Tibial nerve (tissue), 4 donors: ENCODE results near the gene CBARP. TPM values are rescaled to one million over a fixed set of nuclear protein-coding genes. Genes with fewer than 3 reads are reported as not detected.

ENCODE experiments used
- DNase-seq, 2 donors: peaks; one replicate each; pipeline ENCODE4 v3.0.0-alpha.2; 2019; ENCODE audit warnings: low spot score in 2 of 2
- H3K27ac ChIP-seq, 4 donors: fragments of 200-600 bp; sonication (generic) in 3 of 4; one replicate each; pipeline ENCODE4 v1.5.1; 2017 to 2019; ENCODE audit warnings: mild to moderate bottlenecking in 1 of 4
- H3K27me3 ChIP-seq, 2 donors: fragments of 200-600 bp; sonication (generic) in 1 of 2; one replicate each; pipeline versions ENCODE4 v1.5.1 to v1.6.0; 2017 to 2019
- H3K36me3 ChIP-seq, 3 donors: fragments of 200-600 bp; sonication (generic); one replicate each; pipeline ENCODE4 v1.5.1; 2018 to 2019
- H3K4me1 ChIP-seq, 4 donors: fragments of 200-600 bp; sonication (generic) in 3 of 4; one replicate each; pipeline ENCODE4 v1.5.1; 2017 to 2019
- H3K4me3 ChIP-seq, 4 donors: fragments of 200-600 bp; sonication (generic) in 3 of 4; one replicate each; pipeline ENCODE4 v1.5.1; 2017 to 2019; ENCODE audit warnings: mild to moderate bottlenecking in 1 of 4, moderate library complexity in 1 of 4
- H3K9me3 ChIP-seq, 4 donors: fragments of 200-600 bp; sonication (generic) in 3 of 4; one replicate each; pipeline ENCODE4 v1.5.1; 2017 to 2019
- EP300 ChIP-seq, 2 donors: sonication (generic); formaldehyde crosslinking; IDR thresholded peaks; one replicate each; pipeline ENCODE4 v1.6.1; 2017; ENCODE audit warnings: antibody characterized with exemption in 2 of 2, mild to moderate bottlenecking in 1 of 2
- POLR2A ChIP-seq, 2 donors: fragments of 450-650 bp; IDR thresholded peaks; one replicate each; pipeline ENCODE4 v1.6.1; 2017; ENCODE audit warnings: antibody characterized with exemption in 2 of 2, mild to moderate bottlenecking in 2 of 2, moderate library complexity in 2 of 2
- WGBS, 2 donors: methylation state at CpG; one replicate each; pipeline ENCODE4 v1.1.5; 2018; 5-methylcytosine and 5-hydroxymethylcytosine counted together
- total RNA-seq, 4 donors: library from RNA; depleted of rRNA; stranded (reverse); fragments of >200 nt; gene quantifications; one replicate each; pipeline ENCODE4 v1.1.0, GENCODE V29; 2016
- TF ChIP-seq, protein P1 (sequence below), 5 experiments: fragments of 200-600 bp in 3 of 5; fragments of 450-650 bp in 2 of 5; sonication (generic) in 3 of 5; IDR thresholded peaks; one replicate each; pipeline ENCODE4 v1.5.1; 2016 to 2019; ENCODE audit warnings: antibody characterized with exemption in 5 of 5, mild to moderate bottlenecking in 3 of 5, moderate library complexity in 2 of 5

CBARP gene
- total RNA-seq, 4 donors from 2014 or later: 0.22 to 3.9 (median 1.4) TPM

DNA sequence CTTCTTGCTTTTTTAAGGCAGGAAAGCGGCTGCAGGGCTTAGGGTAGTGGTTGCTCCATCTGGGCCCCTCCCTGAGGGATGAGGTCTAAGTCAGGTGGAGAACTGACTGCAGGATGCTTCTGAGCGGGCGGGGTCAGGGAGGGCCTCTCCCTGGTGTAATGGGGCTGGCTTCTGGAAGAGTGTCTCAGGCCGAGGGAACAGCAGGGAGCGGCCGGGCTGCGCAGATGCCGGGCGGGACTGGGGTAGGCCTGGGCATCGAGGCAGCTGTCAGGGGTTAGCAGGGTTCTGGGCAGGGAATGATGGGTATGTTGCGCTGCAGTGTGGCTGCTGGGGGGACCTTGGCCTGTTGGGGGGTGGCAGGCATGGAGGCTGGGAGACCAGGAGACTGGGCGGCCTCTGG, 40.3 kb upstream of the CBARP start:
- Histone ChIP-seq H3K9me3 (no peaks in the 10 kb centered on the region), H3K27me3 (peaks cover 0 to 6% of the 10 kb centered on the region in 2 donors), H3K4me1 (peaks cover 0 to 37% (median 29%) of the 10 kb centered on the region in 4 donors), H3K36me3 (peaks cover 4 to 46% (median 21%) of the 10 kb centered on the region in 3 donors), H3K4me3 (no peak overlapping the region), H3K27ac (no peak overlapping the region)
- TF ChIP-seq EP300 (IDR thresholded peaks at IDR 0.05) (no peak), POLR2A (IDR thresholded peaks at IDR 0.05) (no peak)
- TF ChIP-seq, protein P1, sequence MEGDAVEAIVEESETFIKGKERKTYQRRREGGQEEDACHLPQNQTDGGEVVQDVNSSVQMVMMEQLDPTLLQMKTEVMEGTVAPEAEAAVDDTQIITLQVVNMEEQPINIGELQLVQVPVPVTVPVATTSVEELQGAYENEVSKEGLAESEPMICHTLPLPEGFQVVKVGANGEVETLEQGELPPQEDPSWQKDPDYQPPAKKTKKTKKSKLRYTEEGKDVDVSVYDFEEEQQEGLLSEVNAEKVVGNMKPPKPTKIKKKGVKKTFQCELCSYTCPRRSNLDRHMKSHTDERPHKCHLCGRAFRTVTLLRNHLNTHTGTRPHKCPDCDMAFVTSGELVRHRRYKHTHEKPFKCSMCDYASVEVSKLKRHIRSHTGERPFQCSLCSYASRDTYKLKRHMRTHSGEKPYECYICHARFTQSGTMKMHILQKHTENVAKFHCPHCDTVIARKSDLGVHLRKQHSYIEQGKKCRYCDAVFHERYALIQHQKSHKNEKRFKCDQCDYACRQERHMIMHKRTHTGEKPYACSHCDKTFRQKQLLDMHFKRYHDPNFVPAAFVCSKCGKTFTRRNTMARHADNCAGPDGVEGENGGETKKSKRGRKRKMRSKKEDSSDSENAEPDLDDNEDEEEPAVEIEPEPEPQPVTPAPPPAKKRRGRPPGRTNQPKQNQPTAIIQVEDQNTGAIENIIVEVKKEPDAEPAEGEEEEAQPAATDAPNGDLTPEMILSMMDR (IDR thresholded peaks at IDR 0.05): no peak
- DNase-seq: no peak
- 86 to 93% methylated on average over 12 of the region's 12 CpGs for WGBS, 2 donors

DNA sequence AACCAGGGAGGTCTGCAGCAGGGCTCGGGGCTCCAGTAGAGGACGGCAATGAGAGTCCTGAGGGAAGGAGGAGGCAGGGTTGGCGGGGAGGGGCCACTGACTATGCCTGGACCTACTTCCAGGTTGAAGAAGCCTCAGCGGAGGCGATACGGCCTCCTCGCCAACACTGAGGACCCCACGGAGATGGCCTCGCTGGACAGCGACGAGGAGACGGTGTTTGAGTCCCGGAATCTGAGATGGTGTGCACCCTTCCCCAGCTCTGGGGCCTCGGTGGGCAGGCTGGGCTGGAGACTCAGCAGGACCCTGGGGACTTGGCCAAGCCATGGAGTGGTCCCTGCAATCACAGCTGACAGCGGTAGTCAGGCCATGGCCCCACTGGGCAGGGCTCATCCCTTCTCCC, 39.3 kb upstream of the CBARP start:
- Histone ChIP-seq H3K9me3 (no peaks in the 10 kb centered on the region), H3K27me3 (no peaks in the 10 kb centered on the region), H3K4me3 (no peak overlapping the region), H3K36me3 (peaks cover 6 to 56% (median 31%) of the 10 kb centered on the region in 3 donors), H3K27ac (peak overlapping the region in 1 of 4 donors; percentile 99), H3K4me1 (peaks cover 0 to 47% (median 37%) of the 10 kb centered on the region in 4 donors)
- TF ChIP-seq EP300 (IDR thresholded peaks at IDR 0.05): no peak
- TF ChIP-seq POLR2A (IDR thresholded peaks at IDR 0.05): no peak
- TF ChIP-seq, protein P1 (IDR thresholded peaks at IDR 0.05): no peak
- DNase-seq: no peak
- 88 to 91% methylated on average over 15 of the region's 15 CpGs for WGBS, 2 donors

DNA sequence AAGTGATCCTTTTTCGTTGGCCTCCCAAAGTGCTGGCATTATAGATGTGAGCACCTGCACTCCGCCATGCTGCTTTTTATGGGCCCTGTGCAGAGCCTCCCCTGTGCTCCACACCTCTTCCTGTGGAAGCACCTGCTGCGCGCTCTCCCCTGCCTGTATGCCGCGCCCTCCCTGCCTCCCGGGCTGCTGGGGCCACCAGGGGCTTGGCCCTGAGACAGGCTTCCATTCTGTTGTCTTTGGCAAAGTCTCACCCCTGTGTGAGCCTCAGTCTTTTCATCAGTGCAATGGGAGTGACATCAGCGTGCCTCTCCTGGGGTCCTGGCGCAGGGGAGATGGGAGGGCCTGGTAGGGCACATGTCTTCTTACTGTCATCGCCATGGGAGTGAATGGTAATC, 38.8 kb upstream of the CBARP start:
- Histone ChIP-seq H3K36me3 (peaks cover 6 to 60% (median 35%) of the 10 kb centered on the region in 3 donors), H3K4me3 (peak overlapping the region in 3 of 4 donors; percentile 56 to 85 (median 71)), H3K9me3 (no peaks in the 10 kb centered on the region), H3K4me1 (peaks cover 0 to 52% (median 42%) of the 10 kb centered on the region in 4 donors), H3K27ac (peak overlapping the region; percentile 89 to 99 (median 95)), H3K27me3 (no peaks in the 10 kb centered on the region)
- TF ChIP-seq EP300 (IDR thresholded peaks at IDR 0.05) (no peak), POLR2A (IDR thresholded peaks at IDR 0.05) (no peak)
- TF ChIP-seq, protein P1 (IDR thresholded peaks at IDR 0.05): no peak
- WGBS, 2 donors: 66 to 79% methylated on average over 10 of the region's 10 CpGs
- DNase-seq: no peak

DNA sequence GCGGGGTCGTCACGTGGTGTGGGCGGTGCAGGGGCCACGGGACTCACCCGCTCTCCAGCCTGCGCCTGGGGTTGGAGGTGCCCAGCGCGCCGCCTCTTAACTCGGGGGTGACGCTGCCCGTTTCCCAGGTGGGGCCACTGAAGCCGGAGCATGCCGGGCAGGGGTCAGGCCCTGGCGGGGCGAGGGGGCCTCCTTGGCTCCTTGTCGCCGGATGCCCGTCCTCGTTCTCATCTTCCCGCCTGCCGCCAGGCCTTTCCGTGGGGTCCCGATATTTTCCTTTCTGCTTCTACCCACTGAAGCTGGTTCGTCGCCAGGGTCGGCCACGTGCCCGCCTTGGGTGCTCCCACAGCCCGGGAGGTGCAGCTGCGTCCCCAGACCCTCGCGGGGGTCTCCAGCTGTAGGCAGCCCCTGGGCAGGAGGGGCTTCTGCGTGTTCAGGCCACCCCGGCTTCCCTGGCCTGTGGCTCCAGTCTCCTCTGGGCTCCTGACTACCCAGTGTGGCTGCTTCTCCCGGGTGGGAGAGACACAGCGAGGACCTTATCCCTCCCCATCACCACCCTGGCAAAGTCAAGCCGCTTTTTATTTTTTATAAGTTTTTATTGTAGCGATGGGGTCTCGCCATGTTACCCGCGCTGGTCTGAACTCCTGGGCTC, 38.3 kb upstream of the CBARP start:
- Histone ChIP-seq H3K36me3 (peaks cover 6 to 66% (median 38%) of the 10 kb centered on the region in 3 donors), H3K4me3 (peak overlapping the region; percentile 50 to 85 (median 64)), H3K27ac (peak overlapping the region; percentile 89 to 99 (median 95)), H3K27me3 (no peaks in the 10 kb centered on the region), H3K4me1 (peaks cover 0 to 57% (median 47%) of the 10 kb centered on the region in 4 donors), H3K9me3 (no peaks in the 10 kb centered on the region)
- TF ChIP-seq EP300 (IDR thresholded peaks at IDR 0.05): peak in 1 of 2 donors; percentile 10
- TF ChIP-seq, protein P1 (IDR thresholded peaks at IDR 0.05): no peak
- DNase-seq: peak in 1 of 2 donors; percentile 38
- 13% methylated on average over 31 to 33 of the region's 43 CpGs for WGBS, 2 donors

DNA sequence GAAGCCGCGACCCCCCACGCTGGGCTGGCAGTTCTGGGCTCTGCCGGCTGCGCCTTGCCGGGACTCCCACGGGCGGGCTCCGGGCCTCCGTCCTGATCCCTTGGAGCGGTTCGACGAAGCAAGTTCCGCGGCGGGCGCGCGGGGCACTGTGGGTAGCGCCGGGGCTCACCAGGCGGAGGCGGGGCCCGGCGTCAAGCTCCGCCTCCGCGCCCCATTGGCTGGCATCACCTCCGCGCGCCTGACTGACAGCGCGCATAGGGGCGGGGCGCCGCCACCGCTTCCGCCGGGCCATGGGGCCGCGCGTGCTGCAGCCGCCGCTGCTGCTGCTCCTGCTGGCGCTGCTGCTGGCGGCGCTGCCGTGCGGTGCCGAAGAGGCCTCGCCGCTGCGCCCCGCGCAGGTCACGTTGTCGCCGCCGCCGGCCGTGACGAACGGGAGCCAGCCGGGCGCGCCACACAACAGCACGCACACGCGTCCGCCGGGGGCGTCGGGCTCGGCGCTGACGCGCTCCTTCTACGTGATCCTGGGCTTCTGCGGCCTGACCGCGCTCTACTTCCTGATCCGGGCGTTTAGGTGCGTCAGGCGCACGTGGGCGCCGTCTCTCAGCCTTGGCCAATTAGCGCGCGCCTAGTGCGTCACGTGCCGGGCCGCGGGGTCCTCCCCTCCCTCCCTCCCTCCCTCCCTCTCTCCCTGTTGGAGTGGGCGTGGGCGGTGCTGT, 37.6 kb upstream of the CBARP start, which contains the start of gene FAM174C:
TSS of gene FAM174C (plus strand) at position 271 of the 716 bp plus-strand sequence. CDS start at position 291, 20 bp downstream.
- peak within 1 kb of the TSS; percentile 89 to 99 (median 95) for H3K27ac ChIP-seq
- H3K36me3 ChIP-seq: peaks cover 6 to 70% (median 38%) of the 10 kb centered on the region in 3 donors
- H3K9me3 ChIP-seq: no peaks in the 10 kb centered on the region
- H3K27me3 ChIP-seq: no peaks in the 10 kb centered on the region
- H3K4me3 ChIP-seq: peak within 1 kb of the TSS; percentile 50 to 85 (median 64)
- DNase-seq: peak; percentile 90 to 95
- TF ChIP-seq POLR2A (IDR thresholded peaks at IDR 0.05) (peak in 1 of 2 donors; percentile 88), EP300 (IDR thresholded peaks at IDR 0.05) (peak in 1 of 2 donors; percentile 87)
- TF ChIP-seq, protein P1 (IDR thresholded peaks at IDR 0.05): peak in 2 of 5 experiments; percentile 51 to 55
- WGBS, 2 donors: 0 to 1% methylated on average over 38 to 51 of the region's 98 CpGs
- peaks cover 6 to 64% (median 54%) of the 10 kb centered on the region in 4 donors for H3K4me1 ChIP-seq
